ENCODE results near the gene USP47. TPM values are rescaled to one million over a fixed set of nuclear protein-coding genes. Genes with fewer than 3 reads are reported as not detected.
A peak's percentile ranks its signal among the peaks of the same experiment; 100 is the strongest.

The USP47 gene
- total RNA-seq, 1 donor from 2014 or later: 21.3 TPM

DNA sequence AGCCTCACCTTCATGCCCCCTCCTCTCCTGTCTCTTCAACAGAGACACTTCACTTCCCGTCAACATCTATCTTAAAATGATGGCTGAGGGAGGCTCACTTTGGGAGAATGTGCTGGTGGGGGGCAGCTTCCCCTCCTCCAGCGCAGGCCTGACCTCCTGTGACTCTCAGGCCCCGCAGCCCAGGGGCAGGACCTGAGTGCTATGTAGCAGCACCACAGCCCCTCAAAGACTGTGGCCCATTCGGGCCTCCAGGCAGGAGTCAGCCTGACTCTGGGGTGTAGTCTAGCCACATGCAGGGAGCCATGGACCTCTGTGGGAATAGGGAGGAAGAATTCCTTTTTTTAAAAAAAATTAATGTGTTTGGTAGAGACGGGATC, 123.0 kb downstream of the USP47 start:
- TF ChIP-seq, protein P1, sequence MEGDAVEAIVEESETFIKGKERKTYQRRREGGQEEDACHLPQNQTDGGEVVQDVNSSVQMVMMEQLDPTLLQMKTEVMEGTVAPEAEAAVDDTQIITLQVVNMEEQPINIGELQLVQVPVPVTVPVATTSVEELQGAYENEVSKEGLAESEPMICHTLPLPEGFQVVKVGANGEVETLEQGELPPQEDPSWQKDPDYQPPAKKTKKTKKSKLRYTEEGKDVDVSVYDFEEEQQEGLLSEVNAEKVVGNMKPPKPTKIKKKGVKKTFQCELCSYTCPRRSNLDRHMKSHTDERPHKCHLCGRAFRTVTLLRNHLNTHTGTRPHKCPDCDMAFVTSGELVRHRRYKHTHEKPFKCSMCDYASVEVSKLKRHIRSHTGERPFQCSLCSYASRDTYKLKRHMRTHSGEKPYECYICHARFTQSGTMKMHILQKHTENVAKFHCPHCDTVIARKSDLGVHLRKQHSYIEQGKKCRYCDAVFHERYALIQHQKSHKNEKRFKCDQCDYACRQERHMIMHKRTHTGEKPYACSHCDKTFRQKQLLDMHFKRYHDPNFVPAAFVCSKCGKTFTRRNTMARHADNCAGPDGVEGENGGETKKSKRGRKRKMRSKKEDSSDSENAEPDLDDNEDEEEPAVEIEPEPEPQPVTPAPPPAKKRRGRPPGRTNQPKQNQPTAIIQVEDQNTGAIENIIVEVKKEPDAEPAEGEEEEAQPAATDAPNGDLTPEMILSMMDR (conservative IDR thresholded peaks at IDR 0.05; ENCODE audit: low read depth, low read length): no peak
- no peak overlapping the region for H3K4me3 ChIP-seq (ENCODE audit: low read depth, low read length)
- no peak for DNase-seq (ENCODE audit: low read depth)

DNA sequence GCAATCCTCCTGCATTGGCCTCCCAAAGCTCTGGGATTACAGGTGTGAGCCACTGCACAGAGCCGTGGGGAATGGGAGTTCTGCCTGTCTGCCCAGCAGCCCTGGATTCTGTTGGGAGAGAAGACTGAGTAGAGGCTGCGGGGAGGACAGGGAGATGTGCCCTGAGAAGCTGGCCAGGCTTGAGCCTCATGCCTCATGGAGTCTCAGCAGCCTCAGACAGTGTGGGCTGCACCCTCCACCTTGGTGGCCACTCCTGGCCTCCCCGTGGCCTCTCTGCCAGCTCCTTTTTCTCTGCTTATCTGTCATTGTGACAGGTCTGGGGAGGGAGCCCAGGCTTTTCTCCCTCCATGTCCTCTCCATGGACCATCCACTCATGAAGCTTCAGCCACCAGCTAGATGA, 123.4 kb downstream of the USP47 start:
- no peak for DNase-seq (ENCODE audit: low read depth)
- H3K4me3 ChIP-seq (ENCODE audit: low read depth, low read length): no peak overlapping the region
- TF ChIP-seq, protein P1 (conservative IDR thresholded peaks at IDR 0.05; ENCODE audit: low read depth, low read length): no peak

DNA sequence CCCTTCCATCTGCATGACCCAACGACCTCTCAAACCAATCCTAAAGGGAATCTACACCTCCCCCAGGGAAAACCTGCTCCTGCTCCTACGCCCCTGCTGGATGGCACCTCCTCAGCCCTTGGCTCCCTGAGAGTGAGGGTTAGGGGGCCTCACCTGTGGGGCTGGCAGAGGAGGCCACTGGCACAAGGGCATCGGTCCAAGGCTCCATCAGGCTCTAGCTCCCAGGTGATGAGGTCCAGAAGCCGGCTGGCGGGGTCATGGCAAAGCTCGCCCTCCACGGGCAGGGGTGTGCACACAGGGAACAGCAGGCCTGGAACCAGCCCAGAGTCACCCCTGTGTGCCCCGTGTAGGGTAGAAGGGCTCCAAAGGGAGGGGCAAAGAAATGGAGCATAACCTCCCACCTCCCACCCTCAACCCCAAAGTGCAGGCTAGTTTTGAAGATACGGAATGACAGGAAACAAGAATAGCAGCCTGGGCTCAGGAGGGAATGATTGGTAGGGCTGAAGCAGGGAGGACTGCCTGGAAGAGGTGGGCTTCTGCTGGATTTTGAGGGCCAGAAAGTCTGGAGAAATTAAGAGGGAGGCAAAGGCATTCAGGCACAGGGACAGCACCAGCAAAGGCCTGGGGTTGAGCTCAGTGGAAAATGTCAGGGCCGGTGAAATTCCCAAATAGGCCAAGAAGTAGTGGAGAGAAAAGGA, 124.0 kb downstream of the USP47 start:
- DNase-seq (ENCODE audit: low read depth): no peak
- TF ChIP-seq, protein P1 (conservative IDR thresholded peaks at IDR 0.05; ENCODE audit: low read depth, low read length): no peak
- H3K4me3 ChIP-seq (ENCODE audit: low read depth, low read length): no peak overlapping the region

GRCh38 chr11:11966354-11966741, 124.6 kb downstream of the USP47 start:
- TF ChIP-seq, protein P1 (conservative IDR thresholded peaks at IDR 0.05; ENCODE audit: low read depth, low read length): no peak
- H3K4me3 ChIP-seq (ENCODE audit: low read depth, low read length): no peak overlapping the region
- DNase-seq (ENCODE audit: low read depth): no peak

- DNase-seq (ENCODE audit: low read depth): no peak
- no peak overlapping the region for H3K4me3 ChIP-seq (ENCODE audit: low read depth, low read length)
- TF ChIP-seq, protein P1 (conservative IDR thresholded peaks at IDR 0.05; ENCODE audit: low read depth, low read length): peak; percentile 81
These were observed 125.3 kb downstream of the USP47 start for GRCh38 chr11:11966826-11967668.

- DNase-seq (ENCODE audit: low read depth): no peak
- no peak overlapping the region for H3K4me3 ChIP-seq (ENCODE audit: low read depth, low read length)
- TF ChIP-seq, protein P1 (conservative IDR thresholded peaks at IDR 0.05; ENCODE audit: low read depth, low read length): no peak
These were observed 126.1 kb downstream of the USP47 start for GRCh38 chr11:11967669-11968510.
